ENCODE results near the gene NEURL2. TPM values are rescaled to one million over a fixed set of nuclear protein-coding genes. Genes with fewer than 3 reads are reported as not detected.

The NEURL2 gene
- total RNA-seq, 1 donor from 2014 or later, result 8.3 TPM

GRCh38 chr20:45909336-45909808, 18.4 kb upstream of the NEURL2 start:
- no peaks in the 10 kb centered on the region for H3K9me3 Mint-ChIP-seq
- H3K4me1 Mint-ChIP-seq, result peaks cover 8% of the 10 kb centered on the region
- DNase-seq (ENCODE audit: low spot score in 2 of 2, unreplicated experiment in 2 of 2), result no peak
- no peak overlapping the region for H3K4me3 Mint-ChIP-seq
- no peak for TF ChIP-seq CTCF (IDR thresholded peaks at IDR 0.05; ENCODE audit: unreplicated experiment)
- H3K27ac Mint-ChIP-seq, result no peak overlapping the region
- peaks cover 25% of the 10 kb centered on the region for H3K36me3 Mint-ChIP-seq
- H3K27me3 Mint-ChIP-seq (ENCODE audit: low read depth), result no peaks in the 10 kb centered on the region

GRCh38 chr20:45908084-45908483, 17.1 kb upstream of the NEURL2 start:
- Mint-ChIP-seq H3K4me1 (peaks cover 8% of the 10 kb centered on the region), H3K4me3 (no peak overlapping the region), H3K27ac (no peak overlapping the region), H3K36me3 (peaks cover 27% of the 10 kb centered on the region), H3K9me3 (no peaks in the 10 kb centered on the region), H3K27me3 (ENCODE audit: low read depth) (no peaks in the 10 kb centered on the region)
- DNase-seq (ENCODE audit: low spot score in 2 of 2, unreplicated experiment in 2 of 2), result no peak
- no peak for TF ChIP-seq CTCF (IDR thresholded peaks at IDR 0.05; ENCODE audit: unreplicated experiment)

- H3K9me3 Mint-ChIP-seq, result no peaks in the 10 kb centered on the region
- DNase-seq (ENCODE audit: low spot score in 2 of 2, unreplicated experiment in 2 of 2), result no peak
- peaks cover 7% of the 10 kb centered on the region for H3K4me1 Mint-ChIP-seq
- no peaks in the 10 kb centered on the region for H3K27me3 Mint-ChIP-seq (ENCODE audit: low read depth)
- H3K4me3 Mint-ChIP-seq, result no peak overlapping the region
- no peak for TF ChIP-seq CTCF (IDR thresholded peaks at IDR 0.05; ENCODE audit: unreplicated experiment)
- H3K36me3 Mint-ChIP-seq, result peaks cover 27% of the 10 kb centered on the region
- H3K27ac Mint-ChIP-seq, result no peak overlapping the region
These were observed 16.4 kb upstream of the NEURL2 start for GRCh38 chr20:45907219-45907948.

- Mint-ChIP-seq H3K9me3 (no peaks in the 10 kb centered on the region), H3K4me1 (peaks cover 1% of the 10 kb centered on the region)
- no peak for DNase-seq (ENCODE audit: low spot score in 2 of 2, unreplicated experiment in 2 of 2)
These were observed 14.6 kb upstream of the NEURL2 start for GRCh38 chr20:45905505-45906079.

More at GRCh38 chr20:45905505-45906079, 14.6 kb upstream of the NEURL2 start:
- H3K36me3 Mint-ChIP-seq, result peaks cover 25% of the 10 kb centered on the region
- no peak for TF ChIP-seq CTCF (IDR thresholded peaks at IDR 0.05; ENCODE audit: unreplicated experiment)
- H3K4me3 Mint-ChIP-seq, result no peak overlapping the region
- H3K27me3 Mint-ChIP-seq (ENCODE audit: low read depth), result no peaks in the 10 kb centered on the region
- no peak overlapping the region for H3K27ac Mint-ChIP-seq

Data from mesothelial cell of epicardium (in vitro differentiated cells).